ENCODE data around the gene NCAM2.

DNA sequence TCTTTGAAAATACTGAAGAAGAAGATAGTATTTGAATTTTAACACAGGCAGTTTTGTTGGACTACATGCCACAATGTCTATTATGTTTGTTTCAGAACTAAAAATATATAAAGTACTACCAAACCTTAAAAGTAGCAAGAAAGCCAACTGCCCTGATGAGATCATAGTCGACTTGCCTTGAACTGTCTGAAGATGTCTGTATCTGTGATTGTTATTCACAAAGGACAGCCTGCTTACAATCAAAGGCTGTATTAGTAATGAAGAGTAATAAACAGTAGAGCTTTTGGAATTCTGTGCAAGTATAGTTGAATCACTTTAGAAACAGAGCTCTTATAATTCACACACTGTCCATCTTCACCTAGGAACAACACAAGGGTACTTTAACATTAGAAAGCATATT, 228.3 kb downstream of the NCAM2 start:
- TF ChIP-seq, protein P1, sequence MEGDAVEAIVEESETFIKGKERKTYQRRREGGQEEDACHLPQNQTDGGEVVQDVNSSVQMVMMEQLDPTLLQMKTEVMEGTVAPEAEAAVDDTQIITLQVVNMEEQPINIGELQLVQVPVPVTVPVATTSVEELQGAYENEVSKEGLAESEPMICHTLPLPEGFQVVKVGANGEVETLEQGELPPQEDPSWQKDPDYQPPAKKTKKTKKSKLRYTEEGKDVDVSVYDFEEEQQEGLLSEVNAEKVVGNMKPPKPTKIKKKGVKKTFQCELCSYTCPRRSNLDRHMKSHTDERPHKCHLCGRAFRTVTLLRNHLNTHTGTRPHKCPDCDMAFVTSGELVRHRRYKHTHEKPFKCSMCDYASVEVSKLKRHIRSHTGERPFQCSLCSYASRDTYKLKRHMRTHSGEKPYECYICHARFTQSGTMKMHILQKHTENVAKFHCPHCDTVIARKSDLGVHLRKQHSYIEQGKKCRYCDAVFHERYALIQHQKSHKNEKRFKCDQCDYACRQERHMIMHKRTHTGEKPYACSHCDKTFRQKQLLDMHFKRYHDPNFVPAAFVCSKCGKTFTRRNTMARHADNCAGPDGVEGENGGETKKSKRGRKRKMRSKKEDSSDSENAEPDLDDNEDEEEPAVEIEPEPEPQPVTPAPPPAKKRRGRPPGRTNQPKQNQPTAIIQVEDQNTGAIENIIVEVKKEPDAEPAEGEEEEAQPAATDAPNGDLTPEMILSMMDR (conservative IDR thresholded peaks at IDR 0.05; ENCODE audit: low read depth, low read length): no peak
- TF ChIP-seq POLR2A (IDR thresholded peaks at IDR 0.05; ENCODE audit: low read depth, low read length): no peak
- TF ChIP-seq USF2 (IDR thresholded peaks at IDR 0.05; ENCODE audit: low read depth, low read length): no peak
- no peak for TF ChIP-seq ELK1 (IDR thresholded peaks at IDR 0.05; ENCODE audit: borderline replicate concordance, low read depth, low read length)
- TF ChIP-seq MAZ (IDR thresholded peaks at IDR 0.05; ENCODE audit: borderline replicate concordance, low read depth, low read length): no peak
- no peak for TF ChIP-seq BHLHE40 (IDR thresholded peaks at IDR 0.05; ENCODE audit: low read depth, low read length)
- TF ChIP-seq MXI1 (IDR thresholded peaks at IDR 0.05; ENCODE audit: borderline replicate concordance, low read depth, low read length): no peak
- no peak for TF ChIP-seq SMC3 (IDR thresholded peaks at IDR 0.05; ENCODE audit: low read depth, low read length)
- no peak for TF ChIP-seq RFX5 (IDR thresholded peaks at IDR 0.05; ENCODE audit: low read depth, low read length)
- no peak for TF ChIP-seq CEBPB (IDR thresholded peaks at IDR 0.05; ENCODE audit: low read depth, low read length)
- no peak for TF ChIP-seq NFE2L2 (IDR thresholded peaks at IDR 0.05; ENCODE audit: low read depth, low read length)
- no peak for TF ChIP-seq RAD21 (IDR thresholded peaks at IDR 0.05; ENCODE audit: low read length)
